Astrocyte (in vitro differentiated cells and primary cell): ENCODE measurements around the gene MYH9.

Experiments used
- EZH2 ChIP-seq: IDR thresholded peaks from 2 replicates; pipeline ENCODE4 v1.6.1; 2012; ENCODE audit warnings: mild to moderate bottlenecking, low read length, inconsistent platforms; ENCODE audit not compliant: insufficient read depth
- TF ChIP-seq, protein P1 (sequence below): IDR thresholded peaks from 2 replicates; pipeline ENCODE4 v1.5.1; 2011; ENCODE audit warnings: low read depth, mild to moderate bottlenecking, inconsistent platforms, low read length, moderate library complexity; ENCODE audit not compliant: insufficient read depth

DNA sequence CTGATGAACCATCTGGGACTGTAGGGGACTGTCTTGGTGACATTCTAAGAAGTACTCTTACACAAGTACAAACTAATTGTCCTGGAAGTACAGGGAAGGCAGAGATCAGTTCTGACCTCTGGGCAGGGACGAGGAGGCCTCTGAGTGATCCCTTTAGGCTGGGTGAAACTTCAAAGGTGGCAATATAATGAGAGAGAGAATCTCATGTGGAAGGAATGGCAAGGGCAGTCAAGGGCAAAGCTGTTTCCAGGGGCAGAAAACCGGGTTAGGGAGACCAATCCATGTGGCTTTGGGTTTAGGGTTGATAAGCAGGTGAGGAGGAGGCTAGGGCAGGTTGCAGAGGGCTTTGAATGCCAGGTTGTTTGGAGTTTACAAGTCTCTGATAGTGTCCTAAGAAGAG is 21.3 kb upstream of the MYH9 start:
- TF ChIP-seq, protein P1, sequence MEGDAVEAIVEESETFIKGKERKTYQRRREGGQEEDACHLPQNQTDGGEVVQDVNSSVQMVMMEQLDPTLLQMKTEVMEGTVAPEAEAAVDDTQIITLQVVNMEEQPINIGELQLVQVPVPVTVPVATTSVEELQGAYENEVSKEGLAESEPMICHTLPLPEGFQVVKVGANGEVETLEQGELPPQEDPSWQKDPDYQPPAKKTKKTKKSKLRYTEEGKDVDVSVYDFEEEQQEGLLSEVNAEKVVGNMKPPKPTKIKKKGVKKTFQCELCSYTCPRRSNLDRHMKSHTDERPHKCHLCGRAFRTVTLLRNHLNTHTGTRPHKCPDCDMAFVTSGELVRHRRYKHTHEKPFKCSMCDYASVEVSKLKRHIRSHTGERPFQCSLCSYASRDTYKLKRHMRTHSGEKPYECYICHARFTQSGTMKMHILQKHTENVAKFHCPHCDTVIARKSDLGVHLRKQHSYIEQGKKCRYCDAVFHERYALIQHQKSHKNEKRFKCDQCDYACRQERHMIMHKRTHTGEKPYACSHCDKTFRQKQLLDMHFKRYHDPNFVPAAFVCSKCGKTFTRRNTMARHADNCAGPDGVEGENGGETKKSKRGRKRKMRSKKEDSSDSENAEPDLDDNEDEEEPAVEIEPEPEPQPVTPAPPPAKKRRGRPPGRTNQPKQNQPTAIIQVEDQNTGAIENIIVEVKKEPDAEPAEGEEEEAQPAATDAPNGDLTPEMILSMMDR = no peak
- TF ChIP-seq EZH2 = no peak
